ENCODE measurements around the gene ZNF678. TPM values are rescaled to one million over a fixed set of nuclear protein-coding genes. Genes with fewer than 3 reads are reported as not detected.

The ZNF678 gene
- total RNA-seq, 4 donors from 2014 or later, result 4.3 to 10.0 (median 6.3) TPM

DNA sequence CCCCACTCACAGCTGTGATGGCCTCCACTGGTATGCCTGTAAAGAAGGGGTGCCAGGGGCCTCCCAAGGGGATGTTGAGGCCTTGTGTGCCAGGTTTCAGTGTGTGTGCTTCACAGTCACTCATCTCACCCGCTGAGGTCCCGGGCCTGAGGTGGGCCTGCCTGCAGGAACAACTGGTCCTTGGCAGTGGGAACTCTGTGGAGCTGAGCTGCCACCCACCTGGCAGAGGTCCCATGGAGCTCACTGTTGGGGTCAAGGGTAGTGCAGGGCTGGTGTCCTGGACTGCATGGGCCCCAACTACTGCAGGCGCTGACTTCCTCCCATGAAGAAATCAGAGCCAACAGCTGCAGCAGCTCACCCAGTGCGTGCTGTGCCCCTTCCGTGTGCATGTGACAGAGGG is 17.3 kb upstream of the ZNF678 start:
- Histone ChIP-seq H3K4me1 (peaks cover 0 to 24% (median 8%) of the 10 kb centered on the region in 3 donors), H3K9me3 (no peaks in the 10 kb centered on the region), H3K4me3 (no peak overlapping the region), H3K36me3 (no peaks in the 10 kb centered on the region), H3K27me3 (no peaks in the 10 kb centered on the region), H3K27ac (no peak overlapping the region)
- 0% methylated on average over 1 of the region's 5 CpGs; no CpG with 5 or more reads in 1 of the 2 donors for WGBS, 2 donors (ENCODE audit: low coverage in 1 of 2)
- no peak for ATAC-seq
- TF ChIP-seq POLR2AphosphoS5 (IDR thresholded peaks at IDR 0.05), result no peak
- TF ChIP-seq POLR2A (IDR thresholded peaks at IDR 0.05), result no peak
- TF ChIP-seq, protein P1, sequence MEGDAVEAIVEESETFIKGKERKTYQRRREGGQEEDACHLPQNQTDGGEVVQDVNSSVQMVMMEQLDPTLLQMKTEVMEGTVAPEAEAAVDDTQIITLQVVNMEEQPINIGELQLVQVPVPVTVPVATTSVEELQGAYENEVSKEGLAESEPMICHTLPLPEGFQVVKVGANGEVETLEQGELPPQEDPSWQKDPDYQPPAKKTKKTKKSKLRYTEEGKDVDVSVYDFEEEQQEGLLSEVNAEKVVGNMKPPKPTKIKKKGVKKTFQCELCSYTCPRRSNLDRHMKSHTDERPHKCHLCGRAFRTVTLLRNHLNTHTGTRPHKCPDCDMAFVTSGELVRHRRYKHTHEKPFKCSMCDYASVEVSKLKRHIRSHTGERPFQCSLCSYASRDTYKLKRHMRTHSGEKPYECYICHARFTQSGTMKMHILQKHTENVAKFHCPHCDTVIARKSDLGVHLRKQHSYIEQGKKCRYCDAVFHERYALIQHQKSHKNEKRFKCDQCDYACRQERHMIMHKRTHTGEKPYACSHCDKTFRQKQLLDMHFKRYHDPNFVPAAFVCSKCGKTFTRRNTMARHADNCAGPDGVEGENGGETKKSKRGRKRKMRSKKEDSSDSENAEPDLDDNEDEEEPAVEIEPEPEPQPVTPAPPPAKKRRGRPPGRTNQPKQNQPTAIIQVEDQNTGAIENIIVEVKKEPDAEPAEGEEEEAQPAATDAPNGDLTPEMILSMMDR (IDR thresholded peaks at IDR 0.05), result no peak
- no peak for TF ChIP-seq EP300 (IDR thresholded peaks at IDR 0.05)

DNA sequence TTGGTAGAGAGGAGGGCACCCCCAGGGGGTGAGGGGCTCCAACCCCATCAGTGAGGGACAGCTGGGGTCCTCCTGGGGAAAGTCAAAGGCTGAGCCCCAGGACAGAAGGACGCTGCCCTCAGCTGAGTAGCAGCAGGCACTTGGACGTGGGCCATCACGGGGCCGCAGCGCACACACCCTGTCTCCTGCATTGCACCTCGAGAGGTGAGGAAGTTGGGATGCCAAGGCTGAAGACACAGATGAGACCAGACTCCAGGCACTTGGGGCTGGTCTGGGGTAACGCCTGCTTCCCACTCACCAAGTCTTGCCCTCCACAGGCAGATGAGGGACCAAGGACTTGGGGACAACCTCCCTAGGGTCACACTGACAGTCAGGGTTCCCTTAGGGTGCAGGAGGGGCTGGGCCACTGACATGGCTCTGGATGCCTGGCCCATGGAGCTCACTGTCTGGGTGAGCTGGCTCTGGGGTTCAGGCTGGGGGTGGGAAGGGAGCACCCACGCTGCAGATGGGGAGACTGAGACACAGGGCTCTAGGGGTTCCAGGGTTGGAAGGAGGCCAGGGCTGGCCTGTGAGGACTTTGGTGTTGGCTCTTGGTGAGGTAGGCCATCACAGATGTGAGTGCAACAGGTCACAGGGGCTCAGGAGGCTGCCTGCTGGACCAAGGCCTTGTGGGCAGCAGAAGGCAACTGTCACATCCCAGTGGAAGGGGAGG is 16.6 kb upstream of the ZNF678 start:
- H3K9me3 ChIP-seq, result peaks cover 0 to 6% (median 0%) of the 10 kb centered on the region in 3 donors
- no peaks in the 10 kb centered on the region for H3K27me3 ChIP-seq
- H3K27ac ChIP-seq, result no peak overlapping the region
- ATAC-seq, result no peak
- no peaks in the 10 kb centered on the region for H3K36me3 ChIP-seq
- H3K4me3 ChIP-seq, result no peak overlapping the region
- H3K4me1 ChIP-seq, result peaks cover 0 to 20% (median 5%) of the 10 kb centered on the region in 3 donors
- 89% methylated on average over 5 of the region's 8 CpGs; no CpG with 5 or more reads in 1 of the 2 donors for WGBS, 2 donors (ENCODE audit: low coverage in 1 of 2)
- TF ChIP-seq POLR2AphosphoS5 (IDR thresholded peaks at IDR 0.05) (no peak), POLR2A (IDR thresholded peaks at IDR 0.05) (no peak), EP300 (IDR thresholded peaks at IDR 0.05) (no peak)
- TF ChIP-seq, protein P1 (IDR thresholded peaks at IDR 0.05), result no peak

DNA sequence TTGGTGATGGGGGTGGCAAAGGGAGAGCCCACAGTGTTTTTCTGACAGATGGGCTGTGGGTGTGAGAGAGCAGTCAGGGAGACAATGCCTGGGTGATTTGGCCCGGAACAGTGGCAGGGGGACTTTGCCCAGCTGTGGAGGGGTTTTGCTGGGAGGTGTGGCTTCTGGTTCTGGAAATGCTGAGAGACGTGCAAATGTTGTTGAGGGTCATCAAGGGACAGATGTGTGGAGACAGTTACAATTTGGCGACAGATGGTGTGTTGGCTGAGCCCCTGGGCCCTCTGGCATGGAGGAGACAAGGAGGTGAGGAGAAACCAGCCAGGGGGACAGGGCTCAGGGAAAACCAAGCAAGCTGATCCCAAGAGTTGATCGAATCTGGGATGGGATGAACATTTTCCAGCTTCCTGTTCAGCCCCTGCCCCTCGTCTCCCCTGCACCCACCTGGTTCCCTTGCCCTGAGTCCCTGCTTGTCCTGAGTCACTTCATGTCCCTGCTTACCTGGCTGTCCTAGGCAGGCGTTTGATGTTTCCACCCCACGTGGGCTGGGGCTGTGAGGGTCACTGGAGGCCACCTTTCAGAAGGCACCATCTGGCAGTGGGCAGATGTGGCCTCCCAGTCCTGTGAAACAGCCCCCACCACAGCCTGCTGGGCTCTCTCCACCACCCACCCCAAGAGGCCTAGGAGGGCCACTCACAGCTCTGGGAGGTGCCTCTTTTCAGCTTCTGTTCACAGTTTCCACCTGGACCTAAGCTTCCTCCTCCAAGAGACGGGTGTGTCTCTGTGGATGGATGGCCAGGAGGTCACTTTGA is 15.8 kb upstream of the ZNF678 start:
- Histone ChIP-seq H3K27me3 (no peaks in the 10 kb centered on the region), H3K9me3 (peaks cover 0 to 14% (median 0%) of the 10 kb centered on the region in 3 donors), H3K27ac (no peak overlapping the region), H3K4me3 (no peak overlapping the region), H3K36me3 (no peaks in the 10 kb centered on the region), H3K4me1 (peaks cover 0 to 15% (median 4%) of the 10 kb centered on the region in 3 donors)
- WGBS, 2 donors (ENCODE audit: low coverage in 1 of 2), result 86 to 100% methylated on average over 2 to 5 of the region's 8 CpGs
- TF ChIP-seq EP300 (IDR thresholded peaks at IDR 0.05) (no peak), POLR2A (IDR thresholded peaks at IDR 0.05) (no peak), POLR2AphosphoS5 (IDR thresholded peaks at IDR 0.05) (no peak)
- TF ChIP-seq, protein P1 (IDR thresholded peaks at IDR 0.05), result no peak
- no peak for ATAC-seq

DNA sequence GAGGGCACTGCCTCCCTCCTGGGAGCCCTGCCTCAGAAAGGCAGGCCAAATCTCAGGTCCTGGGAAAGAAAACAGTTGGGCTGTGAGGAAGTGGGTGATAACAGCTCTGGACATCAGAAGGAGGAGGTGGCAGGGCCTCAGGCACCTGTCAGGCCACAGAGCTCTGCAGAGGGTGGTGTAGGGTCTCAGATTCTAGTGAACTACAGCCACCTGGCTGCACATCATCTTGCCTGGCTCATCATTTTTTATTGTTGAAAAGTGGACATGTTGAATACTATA is 15.3 kb upstream of the ZNF678 start:
- no peak overlapping the region for H3K4me3 ChIP-seq
- peaks cover 0 to 10% (median under 1%) of the 10 kb centered on the region in 3 donors for H3K4me1 ChIP-seq
- peaks cover 0 to 18% (median 0%) of the 10 kb centered on the region in 3 donors for H3K9me3 ChIP-seq
- no peak for TF ChIP-seq EP300 (IDR thresholded peaks at IDR 0.05)
- no peak for TF ChIP-seq POLR2AphosphoS5 (IDR thresholded peaks at IDR 0.05)
- TF ChIP-seq, protein P1 (IDR thresholded peaks at IDR 0.05), result no peak
- H3K36me3 ChIP-seq, result no peaks in the 10 kb centered on the region
- no peaks in the 10 kb centered on the region for H3K27me3 ChIP-seq
- no peak for ATAC-seq
- no peak overlapping the region for H3K27ac ChIP-seq

Measured in gastroesophageal sphincter (tissue), 4 donors.